DOHH2 (cell line): ENCODE data around the gene KCNH1.

ENCODE experiments used
- H3F3A ChIP-seq: fragments of 200-600 bp; sonication (generic), shearing (Covaris generic); 2 replicates; pipeline ENCODE4 v1.6.0; 2016; ENCODE audit warnings: antibody characterized with exemption, mild to moderate bottlenecking; ENCODE audit not compliant: control insufficient read depth, insufficient read depth
- H3K27ac ChIP-seq: fragments of 200-600 bp; sonication (generic); 2 replicates; pipeline ENCODE4 v1.5.1; 2014; ENCODE audit warnings: low read depth, mild to moderate bottlenecking, low read length, moderate library complexity
- H3K27me3 ChIP-seq: fragments of 200-600 bp; sonication (generic); 2 replicates; pipeline ENCODE4 v1.6.1; 2014; ENCODE audit warnings: mild to moderate bottlenecking, low read length, mixed read lengths; ENCODE audit not compliant: control insufficient read depth
- H3K36me3 ChIP-seq: fragments of 200-600 bp; sonication (generic); 2 replicates; pipeline ENCODE4 v1.6.1; 2014; ENCODE audit warnings: mild to moderate bottlenecking, low read length, moderate library complexity, mixed read lengths; ENCODE audit not compliant: control insufficient read depth
- H3K4me1 ChIP-seq: fragments of 200-600 bp; sonication (generic); 2 replicates; pipeline ENCODE4 v1.6.1; 2014; ENCODE audit warnings: mild to moderate bottlenecking, low read length, mixed read lengths; ENCODE audit not compliant: control insufficient read depth
- H3K4me2 ChIP-seq: fragments of 200-600 bp; sonication (generic); 2 replicates; pipeline ENCODE4 v1.6.0; 2014; ENCODE audit warnings: mild to moderate bottlenecking, low read length, moderate library complexity
- H3K4me3 ChIP-seq: fragments of 200-600 bp; sonication (generic); 2 replicates; pipeline ENCODE4 v1.5.1; 2014; ENCODE audit warnings: mild to moderate bottlenecking, low read length, mixed read lengths
- H3K79me2 ChIP-seq: fragments of 200-600 bp; sonication (generic); 2 replicates; pipeline ENCODE4 v1.6.1; 2014; ENCODE audit warnings: mild to moderate bottlenecking, low read length, mixed read lengths; ENCODE audit not compliant: control insufficient read depth
- H3K9me2 ChIP-seq: fragments of 200-600 bp; sonication (generic); replicated peaks from 2 replicates; pipeline ENCODE4 v1.6.1; 2014; ENCODE audit warnings: mild to moderate bottlenecking, low read length, mixed read lengths; ENCODE audit not compliant: control insufficient read depth
- H3K9me3 ChIP-seq: fragments of 200-600 bp; sonication (generic); 2 replicates; pipeline ENCODE4 v1.6.1; 2014; ENCODE audit warnings: antibody characterized with exemption, low read length, mixed read lengths; ENCODE audit not compliant: control insufficient read depth, insufficient read depth
- H4K20me1 ChIP-seq: fragments of 200-600 bp; sonication (generic); 2 replicates; pipeline ENCODE4 v1.6.0; 2014; ENCODE audit warnings: low read depth, mild to moderate bottlenecking, antibody characterized with exemption, low read length, moderate library complexity; ENCODE audit not compliant: control insufficient read depth, insufficient read depth
- EZH2phosphoT487 ChIP-seq: fragments of 200-600 bp; sonication (generic); IDR thresholded peaks from 2 replicates; pipeline ENCODE4 v1.6.1; 2017; ENCODE audit warnings: borderline replicate concordance, mild to moderate bottlenecking, antibody characterized with exemption, low read length, moderate library complexity, mixed read lengths
- TF ChIP-seq, protein P1 (sequence below): fragments of 200-600 bp; sonication (generic); IDR thresholded peaks from one replicate; pipeline ENCODE4 v1.5.1; 2014; ENCODE audit warnings: antibody characterized with exemption, mild to moderate bottlenecking, low read depth, low read length; ENCODE audit not compliant: poor library complexity, severe bottlenecking

The KCNH1 gene

DNA sequence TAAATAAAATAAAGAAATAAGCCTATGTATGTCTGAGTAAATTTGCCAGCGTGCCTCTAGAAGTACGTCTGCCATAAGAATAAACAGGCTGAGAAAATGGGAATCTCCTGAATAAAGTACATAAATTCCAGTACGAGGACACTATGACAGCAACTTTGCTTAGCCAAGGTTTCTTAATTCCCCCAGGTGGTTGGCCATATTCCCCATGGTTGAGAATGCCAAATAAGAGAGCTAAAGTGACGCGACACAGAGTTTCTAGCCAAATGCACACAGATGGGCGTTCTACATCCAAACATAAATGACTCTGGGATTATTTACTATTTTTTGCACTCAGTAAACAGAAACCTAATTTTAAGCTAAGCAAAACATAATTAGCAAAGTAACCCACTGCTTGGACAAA, 19.5 kb downstream of the KCNH1 start:
- H3K79me2 ChIP-seq = no peaks in the 10 kb centered on the region
- no peak for TF ChIP-seq EZH2phosphoT487
- TF ChIP-seq, protein P1, sequence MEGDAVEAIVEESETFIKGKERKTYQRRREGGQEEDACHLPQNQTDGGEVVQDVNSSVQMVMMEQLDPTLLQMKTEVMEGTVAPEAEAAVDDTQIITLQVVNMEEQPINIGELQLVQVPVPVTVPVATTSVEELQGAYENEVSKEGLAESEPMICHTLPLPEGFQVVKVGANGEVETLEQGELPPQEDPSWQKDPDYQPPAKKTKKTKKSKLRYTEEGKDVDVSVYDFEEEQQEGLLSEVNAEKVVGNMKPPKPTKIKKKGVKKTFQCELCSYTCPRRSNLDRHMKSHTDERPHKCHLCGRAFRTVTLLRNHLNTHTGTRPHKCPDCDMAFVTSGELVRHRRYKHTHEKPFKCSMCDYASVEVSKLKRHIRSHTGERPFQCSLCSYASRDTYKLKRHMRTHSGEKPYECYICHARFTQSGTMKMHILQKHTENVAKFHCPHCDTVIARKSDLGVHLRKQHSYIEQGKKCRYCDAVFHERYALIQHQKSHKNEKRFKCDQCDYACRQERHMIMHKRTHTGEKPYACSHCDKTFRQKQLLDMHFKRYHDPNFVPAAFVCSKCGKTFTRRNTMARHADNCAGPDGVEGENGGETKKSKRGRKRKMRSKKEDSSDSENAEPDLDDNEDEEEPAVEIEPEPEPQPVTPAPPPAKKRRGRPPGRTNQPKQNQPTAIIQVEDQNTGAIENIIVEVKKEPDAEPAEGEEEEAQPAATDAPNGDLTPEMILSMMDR = no peak
- H3K9me3 ChIP-seq = no peaks in the 10 kb centered on the region
- no peaks in the 10 kb centered on the region for H3K4me1 ChIP-seq
- H4K20me1 ChIP-seq = no peaks in the 10 kb centered on the region
- H3K4me2 ChIP-seq = no peak overlapping the region
- no peaks in the 10 kb centered on the region for H3K36me3 ChIP-seq
- no peak overlapping the region for H3K4me3 ChIP-seq
- no peak overlapping the region for H3K27ac ChIP-seq
- H3K27me3 ChIP-seq = no peaks in the 10 kb centered on the region
- H3K9me2 ChIP-seq = no peaks in the 10 kb centered on the region
- no peaks in the 10 kb centered on the region for H3F3A ChIP-seq

- TF ChIP-seq, protein P1 = no peak
- no peak for TF ChIP-seq EZH2phosphoT487
- no peaks in the 10 kb centered on the region for H3K9me2 ChIP-seq
Observed at GRCh38 chr1:211113566-211113965, 20.4 kb downstream of the KCNH1 start.

DNA sequence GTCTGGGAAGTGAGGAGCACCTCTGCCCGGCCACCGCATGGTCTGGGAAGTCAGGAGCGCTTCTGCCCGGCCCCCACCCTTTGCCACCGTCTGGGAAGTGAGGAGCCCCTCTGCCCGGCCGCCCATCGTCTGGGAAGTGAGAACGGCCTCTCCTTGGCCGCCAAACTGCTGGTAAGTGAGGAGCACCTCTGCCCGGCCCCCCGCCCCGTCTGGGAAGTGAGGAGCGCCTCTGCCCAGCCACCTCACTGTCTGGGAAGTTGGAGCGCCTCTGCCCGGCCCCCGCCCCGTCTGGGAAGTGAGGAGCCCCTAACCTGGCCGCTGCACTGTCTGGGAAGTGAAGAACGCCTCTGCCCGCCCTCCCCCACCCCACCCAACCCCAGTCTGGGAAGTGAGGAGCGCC, 22.6 kb downstream of the KCNH1 start:
- TF ChIP-seq, protein P1 = no peak
- TF ChIP-seq EZH2phosphoT487 = no peak
- Histone ChIP-seq H3K9me2 (no peaks in the 10 kb centered on the region), H3K79me2 (no peaks in the 10 kb centered on the region), H4K20me1 (no peaks in the 10 kb centered on the region), H3K4me3 (no peak overlapping the region), H3F3A (no peaks in the 10 kb centered on the region), H3K4me1 (no peaks in the 10 kb centered on the region), H3K36me3 (no peaks in the 10 kb centered on the region), H3K4me2 (no peak overlapping the region), H3K27me3 (peaks cover 3% of the 10 kb centered on the region; the same call in 1 of the 2 replicates), H3K9me3 (no peaks in the 10 kb centered on the region), H3K27ac (no peak overlapping the region)

More at GRCh38 chr1:211113566-211113965, 20.4 kb downstream of the KCNH1 start:
- H3K27ac ChIP-seq = no peak overlapping the region
- no peaks in the 10 kb centered on the region for H3K4me1 ChIP-seq
- H4K20me1 ChIP-seq = no peaks in the 10 kb centered on the region
- no peaks in the 10 kb centered on the region for H3K27me3 ChIP-seq
- no peaks in the 10 kb centered on the region for H3K9me3 ChIP-seq
- no peaks in the 10 kb centered on the region for H3K36me3 ChIP-seq
- H3K4me3 ChIP-seq = no peak overlapping the region
- H3K79me2 ChIP-seq = no peaks in the 10 kb centered on the region
- H3F3A ChIP-seq = no peaks in the 10 kb centered on the region
- no peak overlapping the region for H3K4me2 ChIP-seq

DNA sequence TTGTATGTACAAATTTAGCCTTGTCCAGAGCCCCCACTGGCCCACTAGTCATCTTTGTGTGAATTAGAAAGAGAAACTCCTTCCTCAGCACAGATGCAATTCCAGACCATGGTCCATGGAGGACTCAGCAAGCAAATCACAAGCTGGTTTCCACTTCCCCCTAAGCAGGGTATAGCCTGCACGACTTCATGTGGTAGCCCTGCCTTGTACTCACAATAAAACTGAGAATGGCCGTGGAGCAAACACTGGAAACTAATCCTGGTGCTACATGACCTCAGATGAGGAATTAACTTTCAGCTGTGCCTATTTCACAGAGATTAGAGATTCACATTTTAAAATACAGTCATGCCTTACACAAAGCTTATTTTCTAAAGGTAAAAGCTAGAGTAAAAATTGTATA, 32.5 kb downstream of the KCNH1 start:
- peaks cover 9% of the 10 kb centered on the region; the same call in 1 of the 2 replicates for H3K27me3 ChIP-seq
- H3K4me1 ChIP-seq = no peaks in the 10 kb centered on the region
- no peak for TF ChIP-seq EZH2phosphoT487
- TF ChIP-seq, protein P1 = no peak
- H3K79me2 ChIP-seq = no peaks in the 10 kb centered on the region
- H3K27ac ChIP-seq = no peak overlapping the region
- no peaks in the 10 kb centered on the region for H4K20me1 ChIP-seq
- H3K4me2 ChIP-seq = no peak overlapping the region
- H3F3A ChIP-seq = no peaks in the 10 kb centered on the region
- no peaks in the 10 kb centered on the region for H3K36me3 ChIP-seq
- no peak overlapping the region for H3K4me3 ChIP-seq
- no peaks in the 10 kb centered on the region for H3K9me2 ChIP-seq
- no peaks in the 10 kb centered on the region for H3K9me3 ChIP-seq
